ENCODE results near the gene EIF2B4. TPM values are rescaled to one million over a fixed set of nuclear protein-coding genes. Genes with fewer than 3 reads are reported as not detected.
A peak's percentile ranks its signal among the peaks of the same experiment; 100 is the strongest.

EIF2B4 gene
- total and polyA plus RNA-seq, 2 of the 13 experiments (the other 11 are each of a cell fraction or from before 2014, with no cell fraction given): 91.5 to 96.4 TPM

- no peak for TF ChIP-seq RBAK (CRISPR knock-in tag; IDR thresholded peaks at IDR 0.05)
- no peak for TF ChIP-seq ZNF710 (CRISPR knock-in tag; IDR thresholded peaks at IDR 0.05; ENCODE audit: borderline replicate concordance)
- TF ChIP-seq, protein P1, sequence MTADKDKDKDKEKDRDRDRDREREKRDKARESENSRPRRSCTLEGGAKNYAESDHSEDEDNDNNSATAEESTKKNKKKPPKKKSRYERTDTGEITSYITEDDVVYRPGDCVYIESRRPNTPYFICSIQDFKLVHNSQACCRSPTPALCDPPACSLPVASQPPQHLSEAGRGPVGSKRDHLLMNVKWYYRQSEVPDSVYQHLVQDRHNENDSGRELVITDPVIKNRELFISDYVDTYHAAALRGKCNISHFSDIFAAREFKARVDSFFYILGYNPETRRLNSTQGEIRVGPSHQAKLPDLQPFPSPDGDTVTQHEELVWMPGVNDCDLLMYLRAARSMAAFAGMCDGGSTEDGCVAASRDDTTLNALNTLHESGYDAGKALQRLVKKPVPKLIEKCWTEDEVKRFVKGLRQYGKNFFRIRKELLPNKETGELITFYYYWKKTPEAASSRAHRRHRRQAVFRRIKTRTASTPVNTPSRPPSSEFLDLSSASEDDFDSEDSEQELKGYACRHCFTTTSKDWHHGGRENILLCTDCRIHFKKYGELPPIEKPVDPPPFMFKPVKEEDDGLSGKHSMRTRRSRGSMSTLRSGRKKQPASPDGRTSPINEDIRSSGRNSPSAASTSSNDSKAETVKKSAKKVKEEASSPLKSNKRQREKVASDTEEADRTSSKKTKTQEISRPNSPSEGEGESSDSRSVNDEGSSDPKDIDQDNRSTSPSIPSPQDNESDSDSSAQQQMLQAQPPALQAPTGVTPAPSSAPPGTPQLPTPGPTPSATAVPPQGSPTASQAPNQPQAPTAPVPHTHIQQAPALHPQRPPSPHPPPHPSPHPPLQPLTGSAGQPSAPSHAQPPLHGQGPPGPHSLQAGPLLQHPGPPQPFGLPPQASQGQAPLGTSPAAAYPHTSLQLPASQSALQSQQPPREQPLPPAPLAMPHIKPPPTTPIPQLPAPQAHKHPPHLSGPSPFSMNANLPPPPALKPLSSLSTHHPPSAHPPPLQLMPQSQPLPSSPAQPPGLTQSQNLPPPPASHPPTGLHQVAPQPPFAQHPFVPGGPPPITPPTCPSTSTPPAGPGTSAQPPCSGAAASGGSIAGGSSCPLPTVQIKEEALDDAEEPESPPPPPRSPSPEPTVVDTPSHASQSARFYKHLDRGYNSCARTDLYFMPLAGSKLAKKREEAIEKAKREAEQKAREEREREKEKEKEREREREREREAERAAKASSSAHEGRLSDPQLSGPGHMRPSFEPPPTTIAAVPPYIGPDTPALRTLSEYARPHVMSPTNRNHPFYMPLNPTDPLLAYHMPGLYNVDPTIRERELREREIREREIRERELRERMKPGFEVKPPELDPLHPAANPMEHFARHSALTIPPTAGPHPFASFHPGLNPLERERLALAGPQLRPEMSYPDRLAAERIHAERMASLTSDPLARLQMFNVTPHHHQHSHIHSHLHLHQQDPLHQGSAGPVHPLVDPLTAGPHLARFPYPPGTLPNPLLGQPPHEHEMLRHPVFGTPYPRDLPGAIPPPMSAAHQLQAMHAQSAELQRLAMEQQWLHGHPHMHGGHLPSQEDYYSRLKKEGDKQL (CRISPR knock-in tag; IDR thresholded peaks at IDR 0.05; ENCODE audit: low read depth): no peak
- TF ChIP-seq KDM4B (CRISPR knock-in tag; IDR thresholded peaks at IDR 0.05): 0 out of 2 replicates have a peak, but pooled peaks have one; percentile 18
- no peak; the same call in none of the 2 replicates for TF ChIP-seq ZNF605 (CRISPR knock-in tag; IDR thresholded peaks at IDR 0.05)
- TF ChIP-seq ZSCAN29 (CRISPR knock-in tag; conservative IDR thresholded peaks at IDR 0.05): 0 out of 2 replicates have a peak, but pooled peaks have one; percentile 74
- TF ChIP-seq RXRA (CRISPR knock-in tag; IDR thresholded peaks at IDR 0.05): peak; percentile 51; the same call in 1 of the 2 replicates
- TF ChIP-seq ZNF740 (CRISPR knock-in tag; IDR thresholded peaks at IDR 0.05): no peak
- TF ChIP-seq, protein P2, sequence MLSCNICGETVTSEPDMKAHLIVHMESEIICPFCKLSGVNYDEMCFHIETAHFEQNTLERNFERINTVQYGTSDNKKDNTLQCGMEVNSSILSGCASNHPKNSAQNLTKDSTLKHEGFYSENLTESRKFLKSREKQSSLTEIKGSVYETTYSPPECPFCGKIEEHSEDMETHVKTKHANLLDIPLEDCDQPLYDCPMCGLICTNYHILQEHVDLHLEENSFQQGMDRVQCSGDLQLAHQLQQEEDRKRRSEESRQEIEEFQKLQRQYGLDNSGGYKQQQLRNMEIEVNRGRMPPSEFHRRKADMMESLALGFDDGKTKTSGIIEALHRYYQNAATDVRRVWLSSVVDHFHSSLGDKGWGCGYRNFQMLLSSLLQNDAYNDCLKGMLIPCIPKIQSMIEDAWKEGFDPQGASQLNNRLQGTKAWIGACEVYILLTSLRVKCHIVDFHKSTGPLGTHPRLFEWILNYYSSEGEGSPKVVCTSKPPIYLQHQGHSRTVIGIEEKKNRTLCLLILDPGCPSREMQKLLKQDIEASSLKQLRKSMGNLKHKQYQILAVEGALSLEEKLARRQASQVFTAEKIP (CRISPR knock-in tag; IDR thresholded peaks at IDR 0.05; ENCODE audit: borderline replicate concordance): no peak
- TF ChIP-seq HNF4G (IDR thresholded peaks at IDR 0.05; ENCODE audit: borderline replicate concordance, low read depth, low read length): peak; percentile 83
- TF ChIP-seq HNF4G (CRISPR knock-in tag; IDR thresholded peaks at IDR 0.05; ENCODE audit: borderline replicate concordance, low read depth): peak; percentile 74; the same call in 1 of the 2 replicates
- TF ChIP-seq NAIF1 (CRISPR knock-in tag; IDR thresholded peaks at IDR 0.05; ENCODE audit: borderline replicate concordance): 0 out of 2 replicates have a peak, but pooled peaks have one; percentile 39
- no peak for TF ChIP-seq NFATC3 (CRISPR knock-in tag; IDR thresholded peaks at IDR 0.05)
- TF ChIP-seq FLYWCH1 (CRISPR knock-in tag; IDR thresholded peaks at IDR 0.05): no peak
- TF ChIP-seq, protein P3, sequence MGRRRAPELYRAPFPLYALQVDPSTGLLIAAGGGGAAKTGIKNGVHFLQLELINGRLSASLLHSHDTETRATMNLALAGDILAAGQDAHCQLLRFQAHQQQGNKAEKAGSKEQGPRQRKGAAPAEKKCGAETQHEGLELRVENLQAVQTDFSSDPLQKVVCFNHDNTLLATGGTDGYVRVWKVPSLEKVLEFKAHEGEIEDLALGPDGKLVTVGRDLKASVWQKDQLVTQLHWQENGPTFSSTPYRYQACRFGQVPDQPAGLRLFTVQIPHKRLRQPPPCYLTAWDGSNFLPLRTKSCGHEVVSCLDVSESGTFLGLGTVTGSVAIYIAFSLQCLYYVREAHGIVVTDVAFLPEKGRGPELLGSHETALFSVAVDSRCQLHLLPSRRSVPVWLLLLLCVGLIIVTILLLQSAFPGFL (CRISPR knock-in tag; IDR thresholded peaks at IDR 0.05): no peak
- peak; percentile 46; the same call in 1 of the 2 replicates for TF ChIP-seq HDAC1 (CRISPR knock-in tag; IDR thresholded peaks at IDR 0.05)
- TF ChIP-seq ZNF251 (CRISPR knock-in tag; IDR thresholded peaks at IDR 0.05): no peak
- TF ChIP-seq ATRX (CRISPR knock-in tag; IDR thresholded peaks at IDR 0.05; ENCODE audit: borderline replicate concordance): no peak
These were observed 16.2 kb downstream of the EIF2B4 start (continued) for GRCh38 chr2:27353762-27354596.
